HL-60 (cell line): Measurements from ENCODE around the gene SEC14L2.

Source experiments
- CTCF ChIP-seq: IDR thresholded peaks from one replicate; pipeline ENCODE4 v1.5.1; 2011; ENCODE audit warnings: low read length, control low read depth, inconsistent platforms; ENCODE audit not compliant: insufficient read depth
- GABPA ChIP-seq: IDR thresholded peaks from 2 replicates; pipeline ENCODE4 v1.6.1; 2012; ENCODE audit warnings: low read depth
- POLR2AphosphoS5 ChIP-seq: IDR thresholded peaks from 2 replicates; pipeline ENCODE4 v1.6.1; 2012; ENCODE audit warnings: low read depth
- REST ChIP-seq: IDR thresholded peaks from 2 replicates; pipeline ENCODE4 v1.6.1; 2012; ENCODE audit warnings: low read depth; ENCODE audit not compliant: insufficient replicate concordance

GRCh38 chr22:30365891-30366290, 30.9 kb upstream of the SEC14L2 start:
- no peak for TF ChIP-seq CTCF
- TF ChIP-seq GABPA: no peak
- TF ChIP-seq POLR2AphosphoS5: no peak
- TF ChIP-seq REST: no peak
